ENCODE data around the gene NSL1.

The NSL1 gene

GRCh38 chr1:212690816-212691403 is 100.7 kb downstream of the NSL1 start:
- DNase-seq (ENCODE audit: low read depth) = no peak
- no peak overlapping the region for H3K4me3 ChIP-seq (ENCODE audit: low read depth, low read length)
- TF ChIP-seq CTCF (IDR thresholded peaks at IDR 0.05; ENCODE audit: low read depth, low read length) = no peak
- no peak for TF ChIP-seq POLR2A (IDR thresholded peaks at IDR 0.05; ENCODE audit: extremely low read depth, insufficient read length)
- no peak for TF ChIP-seq MYC (IDR thresholded peaks at IDR 0.05; ENCODE audit: low read depth, low read length)
- no peak for TF ChIP-seq MAX (IDR thresholded peaks at IDR 0.05; ENCODE audit: low read depth, low read length)

GRCh38 chr1:212689758-212690529 is 101.6 kb downstream of the NSL1 start:
- TF ChIP-seq CTCF (IDR thresholded peaks at IDR 0.05; ENCODE audit: low read depth, low read length) (no peak), MYC (IDR thresholded peaks at IDR 0.05; ENCODE audit: low read depth, low read length) (no peak), POLR2A (IDR thresholded peaks at IDR 0.05; ENCODE audit: extremely low read depth, insufficient read length) (no peak), MAX (IDR thresholded peaks at IDR 0.05; ENCODE audit: low read depth, low read length) (no peak)
- H3K4me3 ChIP-seq (ENCODE audit: low read depth, low read length) = no peak overlapping the region
- no peak for DNase-seq (ENCODE audit: low read depth)

GRCh38 chr1:212689196-212689725 is 102.3 kb downstream of the NSL1 start:
- TF ChIP-seq CTCF (IDR thresholded peaks at IDR 0.05; ENCODE audit: low read depth, low read length) (no peak), MYC (IDR thresholded peaks at IDR 0.05; ENCODE audit: low read depth, low read length) (no peak), POLR2A (IDR thresholded peaks at IDR 0.05; ENCODE audit: extremely low read depth, insufficient read length) (no peak), MAX (IDR thresholded peaks at IDR 0.05; ENCODE audit: low read depth, low read length) (no peak)
- no peak for DNase-seq (ENCODE audit: low read depth)
- H3K4me3 ChIP-seq (ENCODE audit: low read depth, low read length) = no peak overlapping the region

- DNase-seq (ENCODE audit: low read depth) = no peak
- no peak overlapping the region for H3K4me3 ChIP-seq (ENCODE audit: low read depth, low read length)
- no peak for TF ChIP-seq CTCF (IDR thresholded peaks at IDR 0.05; ENCODE audit: low read depth, low read length)
- TF ChIP-seq MYC (IDR thresholded peaks at IDR 0.05; ENCODE audit: low read depth, low read length) = no peak
- no peak for TF ChIP-seq POLR2A (IDR thresholded peaks at IDR 0.05; ENCODE audit: extremely low read depth, insufficient read length)
Observed at GRCh38 chr1:212688341-212689047, 103.1 kb downstream of the NSL1 start.

GRCh38 chr1:212687811-212688210 is 103.8 kb downstream of the NSL1 start:
- no peak for TF ChIP-seq MAX (IDR thresholded peaks at IDR 0.05; ENCODE audit: low read depth, low read length)
- TF ChIP-seq POLR2A (IDR thresholded peaks at IDR 0.05; ENCODE audit: extremely low read depth, insufficient read length) = no peak
- TF ChIP-seq CTCF (IDR thresholded peaks at IDR 0.05; ENCODE audit: low read depth, low read length) = no peak
- no peak for DNase-seq (ENCODE audit: low read depth)
- no peak overlapping the region for H3K4me3 ChIP-seq (ENCODE audit: low read depth, low read length)

Measured in NB4 (cell line).